C4-2B (cell line): ENCODE data around the gene THBS2.
"Not testable (repeated sequence)": the region's sequence is repeated elsewhere in the genome, so short reads cannot be mapped to it uniquely, and the experiment has no call there.

Experiments
- ZFX ChIP-seq: fragments of 450-650 bp; IDR thresholded peaks from 2 replicates; pipeline ENCODE4 v1.6.1; 2017
- TF ChIP-seq, protein P1 (sequence below): fragments of 450-650 bp; conservative IDR thresholded peaks from 2 replicates; pipeline ENCODE4 v1.5.1; 2017; ENCODE audit warnings: mild to moderate bottlenecking

DNA sequence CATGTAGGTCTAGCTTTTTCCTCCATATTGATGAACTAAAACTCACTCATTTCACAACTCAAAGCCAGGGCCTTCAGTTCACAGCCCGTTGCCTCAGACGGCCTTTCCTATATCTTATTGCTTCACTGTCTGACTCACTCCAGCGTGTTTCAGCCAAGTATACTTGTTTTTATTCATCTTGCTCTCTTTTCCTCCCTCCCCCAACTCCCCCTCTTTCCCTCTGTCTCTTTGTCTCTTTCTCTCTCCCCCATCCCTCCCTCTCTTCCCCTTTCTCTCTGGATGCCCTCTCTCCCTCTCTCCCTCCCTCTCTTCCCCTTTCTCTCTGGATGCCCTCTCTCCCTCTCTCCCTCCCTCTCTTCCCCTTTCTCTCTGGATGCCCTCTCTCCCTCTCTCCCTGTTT is 38.9 kb downstream of the THBS2 start:
- TF ChIP-seq, protein P1, sequence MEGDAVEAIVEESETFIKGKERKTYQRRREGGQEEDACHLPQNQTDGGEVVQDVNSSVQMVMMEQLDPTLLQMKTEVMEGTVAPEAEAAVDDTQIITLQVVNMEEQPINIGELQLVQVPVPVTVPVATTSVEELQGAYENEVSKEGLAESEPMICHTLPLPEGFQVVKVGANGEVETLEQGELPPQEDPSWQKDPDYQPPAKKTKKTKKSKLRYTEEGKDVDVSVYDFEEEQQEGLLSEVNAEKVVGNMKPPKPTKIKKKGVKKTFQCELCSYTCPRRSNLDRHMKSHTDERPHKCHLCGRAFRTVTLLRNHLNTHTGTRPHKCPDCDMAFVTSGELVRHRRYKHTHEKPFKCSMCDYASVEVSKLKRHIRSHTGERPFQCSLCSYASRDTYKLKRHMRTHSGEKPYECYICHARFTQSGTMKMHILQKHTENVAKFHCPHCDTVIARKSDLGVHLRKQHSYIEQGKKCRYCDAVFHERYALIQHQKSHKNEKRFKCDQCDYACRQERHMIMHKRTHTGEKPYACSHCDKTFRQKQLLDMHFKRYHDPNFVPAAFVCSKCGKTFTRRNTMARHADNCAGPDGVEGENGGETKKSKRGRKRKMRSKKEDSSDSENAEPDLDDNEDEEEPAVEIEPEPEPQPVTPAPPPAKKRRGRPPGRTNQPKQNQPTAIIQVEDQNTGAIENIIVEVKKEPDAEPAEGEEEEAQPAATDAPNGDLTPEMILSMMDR: not testable (repeated sequence)
- not testable (repeated sequence) for TF ChIP-seq ZFX
